HG03571 (cell line): ENCODE measurements around the gene NCOA7.
"Not testable (repeated sequence)": the region's sequence is repeated elsewhere in the genome, so short reads cannot be mapped to it uniquely, and the experiment has no call there.

ENCODE experiments used
- ATAC-seq: cut with Tn5 transposase; IDR thresholded peaks from one replicate; pipeline ENCODE4 v1.9.1; 2021; ENCODE audit not compliant: unreplicated experiment

NCOA7 gene

DNA sequence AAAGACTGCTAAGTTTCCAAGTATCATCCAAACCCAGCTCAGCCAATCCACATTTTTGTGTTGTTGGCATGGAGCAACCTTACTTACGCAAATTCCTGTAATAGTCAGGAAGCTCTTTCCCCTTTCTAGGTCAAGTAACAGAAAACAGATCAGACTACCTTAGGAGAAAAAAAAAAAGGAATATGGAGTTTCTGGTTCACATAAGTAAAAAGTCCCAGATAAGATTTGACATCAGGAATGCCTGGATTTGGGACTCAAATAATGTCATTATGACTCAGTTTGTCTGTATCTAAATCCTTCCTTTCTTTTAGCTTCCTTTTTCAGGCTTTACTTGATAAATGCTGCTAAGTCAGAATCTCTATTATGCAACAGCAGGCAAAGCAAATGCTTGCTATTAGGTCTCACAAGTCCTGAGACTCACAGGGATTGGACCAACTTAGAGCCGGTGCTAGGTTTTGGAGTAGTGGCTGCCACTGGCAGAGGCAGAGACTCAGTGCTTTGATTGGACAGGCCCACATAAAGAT is 44.5 kb downstream of the NCOA7 start:
- no peak for ATAC-seq

GRCh38 chr6:125836466-125836865 is 45.7 kb downstream of the NCOA7 start:
- no peak for ATAC-seq

- ATAC-seq: no peak
These were observed 48.7 kb downstream of the NCOA7 start for GRCh38 chr6:125839471-125839870.

DNA sequence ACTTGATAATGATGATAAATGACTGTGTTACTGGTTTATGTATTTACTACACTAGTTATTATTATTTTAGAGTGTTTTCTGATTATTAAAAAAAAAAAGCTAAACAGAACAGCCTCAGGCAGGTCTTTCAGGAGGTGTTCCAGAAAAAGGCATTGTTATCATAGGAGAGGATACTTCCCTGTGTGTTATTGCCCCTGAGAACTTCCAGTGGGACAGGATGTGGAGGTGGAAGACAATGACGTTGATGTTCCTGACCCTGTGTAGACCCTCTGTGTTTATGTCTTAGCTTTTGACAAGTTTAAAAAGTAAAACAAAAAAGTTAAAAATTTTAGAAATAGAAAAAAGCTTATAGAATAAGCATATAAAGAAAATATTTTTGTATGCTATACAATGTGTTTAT is 49.1 kb downstream of the NCOA7 start:
- ATAC-seq: no peak

DNA sequence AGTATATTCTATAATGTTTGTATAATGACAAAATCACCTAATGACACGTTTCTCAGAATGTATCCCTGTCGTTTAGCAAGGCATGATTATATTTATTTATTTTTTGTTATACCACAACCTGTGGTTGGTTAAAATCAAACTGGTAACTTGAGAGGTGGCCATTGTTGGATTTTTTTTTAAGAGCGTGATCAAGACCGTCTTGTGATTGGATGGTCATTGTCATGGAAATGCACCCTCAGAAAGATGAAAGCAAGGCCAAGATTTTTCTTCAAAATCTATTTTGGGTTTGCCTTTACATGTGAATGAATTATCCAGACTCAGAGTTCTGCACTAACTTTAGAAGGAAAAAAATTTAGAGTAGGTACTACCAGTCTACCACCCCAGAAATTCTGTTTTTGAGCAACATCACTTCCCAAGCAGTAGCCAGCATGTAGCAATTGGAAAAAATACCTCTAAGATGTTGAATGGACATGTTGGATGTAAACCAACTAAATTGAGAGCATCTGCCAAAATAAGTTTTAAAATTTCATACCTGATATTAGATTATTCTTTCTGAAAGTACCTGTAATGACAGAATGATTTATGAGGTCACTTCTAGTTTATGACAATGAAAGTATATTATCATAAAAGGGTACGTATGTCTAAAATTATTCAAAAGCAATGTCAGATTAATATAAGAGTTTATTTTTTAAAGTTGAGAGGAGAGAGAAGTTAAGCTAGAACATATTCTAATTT is 50.8 kb downstream of the NCOA7 start:
- ATAC-seq: no peak

DNA sequence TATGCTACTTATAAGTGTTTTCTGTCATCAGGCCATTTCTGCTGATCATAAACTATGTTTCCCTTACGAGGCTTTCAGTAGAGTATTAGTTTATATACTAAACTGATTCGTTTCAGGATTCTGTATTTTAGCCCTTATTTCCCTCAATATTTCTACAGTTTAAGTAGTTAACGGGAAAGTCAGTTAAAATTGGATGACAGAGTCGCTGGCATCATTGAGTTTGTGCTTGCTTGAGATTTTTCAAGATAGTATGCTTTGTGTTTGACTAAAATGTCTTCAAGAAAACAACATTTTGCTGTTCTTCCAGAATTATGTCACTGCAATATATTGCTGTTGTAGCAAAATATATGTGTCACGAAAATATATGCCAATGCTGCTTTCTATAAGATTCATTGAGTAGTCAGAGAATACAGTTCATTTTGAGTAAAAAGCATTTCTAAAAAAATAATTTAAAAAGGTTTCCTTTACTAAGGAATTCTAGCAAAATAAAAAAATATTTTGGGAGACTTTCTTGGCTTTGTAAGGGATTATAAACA is 51.4 kb downstream of the NCOA7 start:
- no peak for ATAC-seq

DNA sequence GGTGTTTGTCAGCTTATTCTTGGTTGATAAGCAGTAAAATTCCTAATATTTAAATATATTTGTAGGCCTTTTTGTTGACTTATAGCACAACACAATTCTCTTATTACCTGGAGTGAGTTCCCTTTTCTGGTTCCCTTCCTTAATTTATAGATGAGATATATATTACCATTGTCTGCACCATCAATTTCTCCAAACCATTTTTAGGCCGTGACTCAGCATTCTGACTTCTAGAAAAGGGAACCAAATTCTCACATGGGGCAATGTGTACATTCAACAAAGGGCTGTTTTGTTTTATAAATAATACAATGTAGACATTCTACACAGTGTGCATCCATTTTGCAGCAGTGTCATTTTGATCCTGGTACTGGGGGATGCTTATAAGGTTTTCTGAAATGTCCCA is 52.8 kb downstream of the NCOA7 start:
- no peak for ATAC-seq

DNA sequence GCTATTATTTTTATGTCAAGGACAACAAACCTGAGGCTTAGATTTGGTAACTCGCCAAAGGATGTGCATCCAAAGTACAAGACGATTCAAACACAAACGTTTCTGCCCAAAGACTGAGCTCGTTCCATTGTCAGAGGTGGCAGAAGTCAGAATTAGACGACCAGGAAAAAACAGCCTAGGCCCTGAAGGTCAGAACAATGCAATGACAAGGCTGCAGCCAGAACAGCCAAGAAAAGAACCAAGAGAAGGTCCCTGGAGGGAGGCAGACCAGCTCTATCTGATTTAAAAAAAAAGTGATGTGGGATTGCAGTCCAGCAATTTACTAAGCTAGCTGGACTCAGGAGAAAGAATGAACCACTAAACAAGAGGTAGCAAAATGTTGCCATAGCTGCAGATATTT is 54.2 kb downstream of the NCOA7 start:
- ATAC-seq: no peak

- ATAC-seq: no peak
These were observed 55.7 kb downstream of the NCOA7 start for GRCh38 chr6:125846292-125847024.

DNA sequence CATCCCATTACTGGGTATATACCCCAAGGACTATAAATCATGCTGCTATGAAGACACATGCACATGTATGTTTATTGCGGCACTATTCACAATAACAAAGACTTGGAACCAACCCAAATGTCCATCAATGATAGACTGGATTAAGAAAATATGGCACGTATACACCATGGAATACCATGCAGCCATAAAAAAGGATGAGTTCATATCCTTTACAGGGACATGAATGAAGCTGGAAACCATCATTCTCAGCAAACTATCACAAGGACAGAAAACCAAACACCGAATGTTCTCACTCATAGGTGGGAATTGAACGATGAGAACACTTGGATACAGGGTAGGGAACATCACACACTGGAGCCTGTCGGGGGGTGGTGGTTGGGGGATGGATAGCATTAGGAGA is 57.5 kb downstream of the NCOA7 start:
- ATAC-seq: not testable (repeated sequence)

GRCh38 chr6:125850361-125850760 is 59.6 kb downstream of the NCOA7 start:
- ATAC-seq: no peak

DNA sequence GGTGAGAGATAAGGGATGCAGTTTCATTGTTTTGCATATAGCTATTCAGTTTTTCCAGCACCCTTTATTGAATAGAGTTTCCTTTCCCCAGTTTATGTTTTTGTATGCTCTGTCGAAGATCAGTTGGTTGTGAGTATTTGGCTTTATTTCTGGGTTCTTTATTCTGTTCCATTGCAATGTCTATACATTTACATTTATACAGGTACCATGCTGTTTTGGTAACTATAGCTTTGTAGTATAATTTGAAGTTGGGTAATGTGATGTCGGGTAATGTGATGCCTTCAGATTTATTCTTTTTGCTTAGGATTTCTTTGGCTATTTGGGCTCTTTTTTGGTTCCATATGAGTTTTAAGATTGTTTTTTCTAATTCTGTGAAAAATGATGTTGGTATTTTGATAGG is 61.8 kb downstream of the NCOA7 start:
- no peak for ATAC-seq

- ATAC-seq: no peak
These were observed 62.4 kb downstream of the NCOA7 start for GRCh38 chr6:125853168-125853567.

DNA sequence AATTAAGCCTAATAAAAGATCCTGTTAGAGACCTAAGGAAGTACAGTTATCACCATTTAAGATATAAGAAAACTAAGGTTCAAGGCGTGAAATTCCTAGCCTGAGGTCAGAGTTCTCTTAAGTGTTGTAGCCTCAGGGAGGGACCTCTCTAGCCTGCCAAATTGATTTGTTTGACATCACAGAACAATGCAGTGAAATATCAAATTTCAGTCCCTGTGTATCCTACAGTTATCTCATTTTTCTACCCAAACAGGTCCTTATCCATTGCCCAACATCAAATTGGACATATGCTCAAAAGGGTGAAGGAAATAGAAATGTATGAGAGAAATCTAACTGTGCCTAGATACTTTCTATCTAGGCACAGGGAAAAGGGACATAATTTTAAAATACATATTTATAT is 63.0 kb downstream of the NCOA7 start:
- ATAC-seq: no peak

- ATAC-seq: no peak
These were observed 63.6 kb downstream of the NCOA7 start for GRCh38 chr6:125854355-125854754.

- ATAC-seq: no peak
These were observed 65.0 kb downstream of the NCOA7 start for GRCh38 chr6:125855783-125856182.

DNA sequence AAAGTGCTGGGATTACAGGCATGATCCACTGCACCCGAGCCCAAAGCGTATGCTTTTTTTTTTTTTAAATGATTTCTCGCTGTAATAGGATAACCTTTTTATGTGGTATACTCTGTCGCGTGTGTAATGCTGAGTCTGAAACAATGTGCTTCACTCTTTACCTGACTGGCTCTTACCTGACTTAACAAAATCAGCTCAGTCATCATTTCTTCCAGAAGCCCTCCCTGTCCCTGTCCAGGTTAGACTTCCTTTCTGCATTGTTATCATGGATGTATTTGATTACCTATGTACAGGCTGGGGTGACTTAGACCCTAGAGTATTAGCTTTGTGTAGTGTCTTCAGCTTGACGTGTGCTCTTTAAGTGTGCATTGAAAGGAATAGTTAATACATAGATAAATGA is 67.1 kb downstream of the NCOA7 start:
- no peak for ATAC-seq

GRCh38 chr6:125858427-125859320 is 67.9 kb downstream of the NCOA7 start:
- no peak for ATAC-seq

DNA sequence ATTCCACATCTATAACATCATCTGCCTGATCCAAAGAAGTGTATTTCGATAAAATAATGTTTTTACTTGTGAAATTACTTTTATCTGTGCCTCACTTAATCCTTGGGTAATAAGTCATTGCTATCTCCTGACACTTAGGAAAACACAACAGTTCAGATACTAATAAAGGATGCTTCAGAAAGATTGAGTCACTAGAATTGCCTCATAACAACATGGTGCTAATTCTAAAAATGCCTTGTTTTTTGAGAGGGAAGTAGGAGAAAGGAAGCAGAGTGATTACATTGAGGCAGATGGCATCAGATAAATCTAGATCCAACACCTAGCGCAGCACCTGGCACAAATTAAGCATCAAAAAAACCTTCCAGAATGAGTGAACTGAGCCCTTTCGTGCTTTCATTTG is 69.0 kb downstream of the NCOA7 start:
- no peak for ATAC-seq

- no peak for ATAC-seq
These were observed 72.3 kb downstream of the NCOA7 start for GRCh38 chr6:125863023-125863422.

DNA sequence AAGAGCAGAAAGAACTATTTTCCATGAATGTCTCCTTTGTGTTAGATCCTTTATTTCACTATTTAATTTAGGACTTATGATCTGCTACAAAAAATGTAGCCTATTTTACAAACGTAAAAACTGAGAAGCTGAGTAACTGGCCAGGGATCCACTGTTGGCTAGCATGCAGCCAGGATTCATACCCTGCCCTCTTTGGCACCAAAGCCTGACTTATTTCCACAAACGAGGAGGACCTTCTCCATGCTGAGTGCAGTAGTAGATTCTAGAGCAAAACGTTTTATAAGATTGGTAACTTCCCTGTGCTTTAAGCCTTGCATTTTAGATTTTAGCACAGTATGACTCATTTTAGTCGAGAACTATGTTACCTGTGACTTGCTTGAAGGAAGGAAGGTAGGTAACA is 74.3 kb downstream of the NCOA7 start:
- no peak for ATAC-seq
